ENCODE measurements around the gene MLLT3.

The MLLT3 gene

GRCh38 chr9:20294046-20294750 is 328.1 kb downstream of the MLLT3 start:
- ChIA-PET CTCF (interaction anchor here (0.7 kb wide), 1 partner anchor 20 kb away, joined by 3 read pairs; no protein-coding TSS in a partner anchor), POLR2A (no interaction called here)
- TF ChIP-seq CTCF (IDR thresholded peaks at IDR 0.05; ENCODE audit: control extremely low read depth, extremely low read depth, low read depth, missing control alignments): no peak
- DNase-seq (ENCODE audit: extremely low spot score): no peak

GRCh38 chr9:20292002-20292401 is 330.3 kb downstream of the MLLT3 start:
- no peak for DNase-seq (ENCODE audit: extremely low spot score)
- no peak for TF ChIP-seq CTCF (IDR thresholded peaks at IDR 0.05; ENCODE audit: control extremely low read depth, extremely low read depth, low read depth, missing control alignments)
- ChIA-PET POLR2A (no interaction called here), CTCF (no interaction called here)
